GM23338 (cell line): ENCODE results near the gene RTKN2. TPM values are rescaled to one million over a fixed set of nuclear protein-coding genes. Genes with fewer than 3 reads are reported as not detected.

Experiments
- ATAC-seq: fragments of 200-7000 bp; cut with Tn5 transposase; 3 replicates; pipeline ENCODE4 v1.9.1; 2020
- DNase-seq: peaks from one replicate; pipeline ENCODE4 v3.0.0-alpha.2; 2015; ENCODE audit warnings: low spot score
- H2AFZ ChIP-seq: fragments of 200-600 bp; sonication (generic); 2 replicates; pipeline ENCODE4 v1.8.0; 2016; ENCODE audit warnings: antibody characterized with exemption, mild to moderate bottlenecking, moderate library complexity
- H3F3A ChIP-seq: fragments of 200-600 bp; sonication (generic); replicated peaks from 2 replicates; pipeline ENCODE4 v1.8.0; 2017; ENCODE audit warnings: antibody characterized with exemption, mixed run types, low read depth
- H3K27ac ChIP-seq: fragments of 200-600 bp; sonication (generic); 2 replicates; pipeline ENCODE4 v1.6.1; 2016; ENCODE audit warnings: low read depth
- H3K27me3 ChIP-seq: fragments of 200-600 bp; sonication (generic); 2 replicates; pipeline ENCODE4 v1.8.0; 2016; ENCODE audit warnings: mild to moderate bottlenecking, mixed run types, moderate library complexity; ENCODE audit not compliant: insufficient read depth
- H3K36me3 ChIP-seq: fragments of 200-600 bp; sonication (generic); 2 replicates; pipeline ENCODE4 v1.8.0; 2016; ENCODE audit warnings: mild to moderate bottlenecking; ENCODE audit not compliant: insufficient read depth
- H3K4me1 ChIP-seq: fragments of 200-600 bp; sonication (generic); 2 replicates; pipeline ENCODE4 v1.8.0; 2016; ENCODE audit warnings: mild to moderate bottlenecking, moderate library complexity; ENCODE audit not compliant: insufficient read depth
- H3K4me2 ChIP-seq: fragments of 200-600 bp; sonication (generic); 2 replicates; pipeline ENCODE4 v1.7.1; 2017; ENCODE audit warnings: mixed run types
- H3K4me3 ChIP-seq: fragments of 200-600 bp; sonication (generic); 2 replicates; pipeline ENCODE4 v1.6.1; 2016; ENCODE audit warnings: mixed run types
- H3K79me2 ChIP-seq: fragments of 200-600 bp; sonication (generic); replicated peaks from 2 replicates; pipeline ENCODE4 v1.8.0; 2017; ENCODE audit warnings: mild to moderate bottlenecking; ENCODE audit not compliant: insufficient read depth
- H3K9me2 ChIP-seq: fragments of 200-600 bp; sonication (generic); 2 replicates; pipeline ENCODE4 v1.8.0; 2017; ENCODE audit not compliant: insufficient read depth
- H4K20me1 ChIP-seq: fragments of 200-600 bp; sonication (generic); replicated peaks from 2 replicates; pipeline ENCODE4 v1.8.0; 2017; ENCODE audit warnings: mild to moderate bottlenecking; ENCODE audit not compliant: insufficient read depth
- H3K27ac Mint-ChIP-seq: 2 replicates; pipeline ENCODE4 v1.8.0; 2020; ENCODE audit warnings: inconsistent platforms, mild to moderate bottlenecking, moderate library complexity, mixed read lengths
- H3K27me3 Mint-ChIP-seq: 3 replicates; pipeline ENCODE4 v1.8.0; 2022; ENCODE audit warnings: low read depth, mild to moderate bottlenecking, moderate library complexity, mixed read lengths, inconsistent platforms; ENCODE audit not compliant: insufficient read depth, poor library complexity
- H3K36me3 Mint-ChIP-seq: 3 replicates; pipeline ENCODE4 v1.8.0; 2021; ENCODE audit warnings: low read depth, mild to moderate bottlenecking, inconsistent platforms, moderate library complexity, mixed read lengths
- H3K4me1 Mint-ChIP-seq: 3 replicates; pipeline ENCODE4 v1.8.0; 2020; ENCODE audit warnings: mild to moderate bottlenecking, inconsistent platforms, mixed read lengths
- H3K4me3 Mint-ChIP-seq: 3 replicates; pipeline ENCODE4 v1.8.0; 2021; ENCODE audit warnings: moderate library complexity, mild to moderate bottlenecking, inconsistent platforms, mixed read lengths
- H3K9me3 Mint-ChIP-seq: 3 replicates; pipeline ENCODE4 v1.8.0; 2020; ENCODE audit warnings: moderate library complexity, mild to moderate bottlenecking, inconsistent platforms, mixed read lengths
- EZH2phosphoT487 ChIP-seq: fragments of 200-600 bp; sonication (generic); IDR thresholded peaks from one replicate; pipeline ENCODE4 v1.8.1; 2018; ENCODE audit warnings: antibody characterized with exemption; ENCODE audit not compliant: unreplicated experiment
- NANOG ChIP-seq: IDR thresholded peaks from 2 replicates; pipeline ENCODE4 v1.6.1; 2016; ENCODE audit warnings: antibody characterized with exemption, borderline replicate concordance
- POLR2AphosphoS5 ChIP-seq: IDR thresholded peaks from 2 replicates; pipeline ENCODE4 v1.6.1; 2016; ENCODE audit warnings: antibody characterized with exemption, low read depth
- STAT1 ChIP-seq: IDR thresholded peaks from one replicate; pipeline ENCODE4 v1.6.1; 2016; ENCODE audit warnings: antibody characterized with exemption; ENCODE audit not compliant: unreplicated experiment
- ZNF462 ChIP-seq: fragments of 250-450 bp; sonication (Bioruptor Pico); IDR thresholded peaks from 2 replicates; pipeline ENCODE4 v1.5.0; 2020; ENCODE audit warnings: mild to moderate bottlenecking, moderate library complexity
- polyA plus RNA-seq: library from polyadenylated mRNA; unstranded; fragments of >200 nt; fragmentation: Nextera tagmentation; extraction: Ambion mirVana; gene quantifications from 2 replicates; pipeline ENCODE4 v1.2.1, GENCODE V29; 2016
- total RNA-seq: library from RNA; depleted of rRNA; stranded (reverse); fragments of >200 nt; shearing (Covaris generic); gene quantifications from 2 replicates; pipeline ENCODE4 v1.2.3, GENCODE V29; 2014

Gene RTKN2
- total and polyA plus RNA-seq, 2 experiments from 2014 or later, result 15.3 to 23.6 TPM

DNA sequence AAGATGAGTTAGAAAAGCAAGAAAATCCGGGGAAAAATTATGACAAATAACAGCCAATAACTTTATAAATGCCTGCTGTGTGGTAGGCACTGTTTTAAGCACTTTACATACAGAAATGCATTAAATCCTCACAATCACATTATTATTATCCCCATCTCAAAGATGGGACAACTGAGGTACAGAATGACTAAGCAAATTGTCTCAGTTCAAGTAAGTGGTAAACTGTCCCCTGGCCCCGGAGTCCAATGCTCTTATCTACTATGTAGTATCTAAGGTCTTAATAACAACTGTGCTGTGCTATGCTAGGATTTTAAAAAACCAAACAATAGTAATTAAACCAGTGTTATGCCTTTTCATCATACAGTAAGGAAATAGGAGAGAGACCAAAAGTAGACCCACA is 105.6 kb downstream of the RTKN2 start (continued):
- no peak for TF ChIP-seq ZNF462 (CRISPR knock-in tag)
- no peak for TF ChIP-seq EZH2phosphoT487

GRCh38 chr10:62162261-62162981 is 106.2 kb downstream of the RTKN2 start:
- H2AFZ ChIP-seq, result no peak overlapping the region
- H4K20me1 ChIP-seq, result no peaks in the 10 kb centered on the region
- no peaks in the 10 kb centered on the region for H3K9me3 Mint-ChIP-seq
- H3K27ac ChIP-seq, result no peak overlapping the region
- no peak overlapping the region for H3K4me3 ChIP-seq
- H3K4me1 ChIP-seq, result 0 out of 2 replicates have a peak, but pooled peaks cover 6% of the 10 kb centered on the region
- H3K9me2 ChIP-seq, result no peaks in the 10 kb centered on the region
- H3K27me3 ChIP-seq, result no peaks in the 10 kb centered on the region
- H3K27me3 Mint-ChIP-seq, result no peaks in the 10 kb centered on the region
- no peaks in the 10 kb centered on the region for H3K79me2 ChIP-seq
- peaks cover 7% of the 10 kb centered on the region for H3K4me1 Mint-ChIP-seq
- no peak overlapping the region for H3K4me2 ChIP-seq
- H3K4me3 Mint-ChIP-seq, result no peak overlapping the region
- no peak overlapping the region for H3K27ac Mint-ChIP-seq
- ATAC-seq (no peak), DNase-seq (no peak)
- no peaks in the 10 kb centered on the region for H3K36me3 ChIP-seq
- TF ChIP-seq NANOG, result no peak
- no peaks in the 10 kb centered on the region for H3K36me3 Mint-ChIP-seq
- H3F3A ChIP-seq, result no peaks in the 10 kb centered on the region

- H3F3A ChIP-seq, result no peaks in the 10 kb centered on the region
- no peaks in the 10 kb centered on the region for H4K20me1 ChIP-seq
- Mint-ChIP-seq H3K36me3 (no peaks in the 10 kb centered on the region), H3K9me3 (no peaks in the 10 kb centered on the region), H3K4me3 (no peak overlapping the region), H3K27me3 (no peaks in the 10 kb centered on the region), H3K4me1 (peaks cover 3% of the 10 kb centered on the region; the same call in 2 of the 3 replicates), H3K27ac (no peak overlapping the region)
- H3K79me2 ChIP-seq, result no peaks in the 10 kb centered on the region
- H3K4me3 ChIP-seq, result no peak overlapping the region
- H3K27me3 ChIP-seq, result no peaks in the 10 kb centered on the region
- H3K27ac ChIP-seq, result no peak overlapping the region
- no peak overlapping the region for H2AFZ ChIP-seq
- no peak overlapping the region for H3K4me2 ChIP-seq
- no peaks in the 10 kb centered on the region for H3K36me3 ChIP-seq
- no peak for ATAC-seq
- no peaks in the 10 kb centered on the region for H3K9me2 ChIP-seq
- H3K4me1 ChIP-seq, result 0 out of 2 replicates have a peak, but pooled peaks cover 6% of the 10 kb centered on the region
- DNase-seq, result no peak
- TF ChIP-seq STAT1 (no peak), POLR2AphosphoS5 (no peak)
Measured at GRCh38 chr10:62159351-62159750, 109.3 kb downstream of the RTKN2 start.
